GM20431 (cell line): ENCODE data around the gene RAB37.

Experiments used
- in situ Hi-C: fragments of 300-500 bp; cut with MseI, MboI; formaldehyde crosslinking; loops from one replicate; pipeline ENCODE4 v1.15.0; 2020; ENCODE audit warnings: low sequenced_read_pairs; ENCODE audit not compliant: unreplicated experiment

RAB37 gene

GRCh38 chr17:74775409-74776043 is 38.5 kb downstream of the RAB37 start:
- in situ Hi-C loops = no loop called here

- in situ Hi-C loops = no loop called here
These were observed 39.2 kb downstream of the RAB37 start, which contains the start of gene NAT9 for GRCh38 chr17:74776044-74776962. Gene NAT9 (minus strand): TSS chr17:74776345. CDS start chr17:74775698, 647 bp downstream.

GRCh38 chr17:74776990-74777389 is 39.9 kb downstream of the RAB37 start:
- in situ Hi-C loops = no loop called here

- in situ Hi-C loops = no loop called here
These were observed 41.0 kb downstream of the RAB37 start for GRCh38 chr17:74777901-74778515.

GRCh38 chr17:74778960-74779359 is 41.9 kb downstream of the RAB37 start:
- in situ Hi-C loops = no loop called here

GRCh38 chr17:74779501-74779900 is 42.4 kb downstream of the RAB37 start:
- in situ Hi-C loops = no loop called here

GRCh38 chr17:74779948-74780400 is 42.9 kb downstream of the RAB37 start:
- in situ Hi-C loops = no loop called here

- in situ Hi-C loops = no loop called here
These were observed 43.6 kb downstream of the RAB37 start for GRCh38 chr17:74780443-74781238.

- in situ Hi-C loops = no loop called here
These were observed 45.5 kb downstream of the RAB37 start for GRCh38 chr17:74782571-74782970.

GRCh38 chr17:74784125-74784810 is 47.2 kb downstream of the RAB37 start:
- in situ Hi-C loops = no loop called here

- in situ Hi-C loops = no loop called here
These were observed 48.3 kb downstream of the RAB37 start for GRCh38 chr17:74785096-74785980.

- in situ Hi-C loops = no loop called here
These were observed 48.9 kb downstream of the RAB37 start for GRCh38 chr17:74785981-74786360.

- in situ Hi-C loops = no loop called here
These were observed 49.5 kb downstream of the RAB37 start for GRCh38 chr17:74786431-74787055.

- in situ Hi-C loops = loop anchor here (10.0 kb wide), 1 partner anchor 74 kb away; no protein-coding TSS in a partner anchor
These were observed 53.4 kb downstream of the RAB37 start for GRCh38 chr17:74790161-74791058.

GRCh38 chr17:74792586-74793105 is 55.6 kb downstream of the RAB37 start:
- in situ Hi-C loops = loop anchor here (10.0 kb wide), 1 partner anchor 72 kb away; no protein-coding TSS in a partner anchor

- in situ Hi-C loops = loop anchor here (10.0 kb wide), 1 partner anchor 69 kb away; no protein-coding TSS in a partner anchor
These were observed 58.4 kb downstream of the RAB37 start for GRCh38 chr17:74795327-74796020.
